ENCODE results near the gene EN2. TPM values are rescaled to one million over a fixed set of nuclear protein-coding genes. Genes with fewer than 3 reads are reported as not detected.

EN2 gene
- total RNA-seq, 1 experiment from 2014 or later, result not detected

DNA sequence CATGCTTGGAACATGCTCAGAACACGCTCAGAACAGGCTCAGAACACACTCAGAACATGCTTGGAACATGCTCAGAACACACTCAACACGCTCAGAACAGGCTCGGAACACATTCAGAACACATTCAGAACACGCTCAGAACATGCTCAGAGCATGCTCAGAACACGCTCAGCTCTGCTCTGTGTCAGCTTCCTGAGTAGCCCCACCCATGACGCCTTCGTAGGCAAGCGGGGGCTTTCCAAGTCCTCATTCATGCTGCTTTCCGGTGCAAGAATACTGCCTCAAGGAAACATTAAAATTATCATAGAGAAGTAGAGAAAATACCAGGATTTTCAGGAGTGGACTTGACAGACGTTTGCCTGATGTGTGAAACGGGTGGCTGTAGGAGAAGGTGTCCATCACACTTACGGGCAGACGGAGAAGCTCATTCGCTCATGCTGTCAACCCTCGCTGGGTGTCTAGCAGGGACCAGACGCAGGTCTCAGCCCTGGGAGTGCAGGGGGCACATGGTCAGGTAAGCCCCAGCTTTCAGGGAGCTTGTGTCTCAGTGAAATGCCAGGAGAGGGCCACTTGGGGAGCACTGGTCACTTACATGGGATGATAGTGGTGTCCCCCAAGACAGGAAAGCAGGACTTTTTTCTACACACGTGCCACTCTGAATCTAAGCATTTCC lies 24.7 kb downstream of the EN2 start:
- TF ChIP-seq, protein P1, sequence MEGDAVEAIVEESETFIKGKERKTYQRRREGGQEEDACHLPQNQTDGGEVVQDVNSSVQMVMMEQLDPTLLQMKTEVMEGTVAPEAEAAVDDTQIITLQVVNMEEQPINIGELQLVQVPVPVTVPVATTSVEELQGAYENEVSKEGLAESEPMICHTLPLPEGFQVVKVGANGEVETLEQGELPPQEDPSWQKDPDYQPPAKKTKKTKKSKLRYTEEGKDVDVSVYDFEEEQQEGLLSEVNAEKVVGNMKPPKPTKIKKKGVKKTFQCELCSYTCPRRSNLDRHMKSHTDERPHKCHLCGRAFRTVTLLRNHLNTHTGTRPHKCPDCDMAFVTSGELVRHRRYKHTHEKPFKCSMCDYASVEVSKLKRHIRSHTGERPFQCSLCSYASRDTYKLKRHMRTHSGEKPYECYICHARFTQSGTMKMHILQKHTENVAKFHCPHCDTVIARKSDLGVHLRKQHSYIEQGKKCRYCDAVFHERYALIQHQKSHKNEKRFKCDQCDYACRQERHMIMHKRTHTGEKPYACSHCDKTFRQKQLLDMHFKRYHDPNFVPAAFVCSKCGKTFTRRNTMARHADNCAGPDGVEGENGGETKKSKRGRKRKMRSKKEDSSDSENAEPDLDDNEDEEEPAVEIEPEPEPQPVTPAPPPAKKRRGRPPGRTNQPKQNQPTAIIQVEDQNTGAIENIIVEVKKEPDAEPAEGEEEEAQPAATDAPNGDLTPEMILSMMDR (IDR thresholded peaks at IDR 0.05; ENCODE audit: unreplicated experiment), result no peak
- POLR2A ChIA-PET, result no interaction called here
- DNase-seq (ENCODE audit: unreplicated experiment), result no peak
- no peaks in the 10 kb centered on the region for H3K4me1 Mint-ChIP-seq (ENCODE audit: insufficient read depth, unreplicated experiment)
- no peak overlapping the region for H3K4me3 Mint-ChIP-seq (ENCODE audit: unreplicated experiment)
- no peaks in the 10 kb centered on the region for H3K36me3 Mint-ChIP-seq (ENCODE audit: insufficient read depth, unreplicated experiment)
- H3K9me3 Mint-ChIP-seq (ENCODE audit: unreplicated experiment), result no peaks in the 10 kb centered on the region
- intact Hi-C loops (cut with micrococcal nuclease), result no loop called here
- no peak overlapping the region for H3K27ac Mint-ChIP-seq (ENCODE audit: low read depth, unreplicated experiment)
- CTCF ChIA-PET, result no interaction called here
- no TSS peak for BruUV-seq (replicated peaks)
- H3K27me3 Mint-ChIP-seq (ENCODE audit: insufficient read depth, unreplicated experiment), result peaks cover 30% of the 10 kb centered on the region

DNA sequence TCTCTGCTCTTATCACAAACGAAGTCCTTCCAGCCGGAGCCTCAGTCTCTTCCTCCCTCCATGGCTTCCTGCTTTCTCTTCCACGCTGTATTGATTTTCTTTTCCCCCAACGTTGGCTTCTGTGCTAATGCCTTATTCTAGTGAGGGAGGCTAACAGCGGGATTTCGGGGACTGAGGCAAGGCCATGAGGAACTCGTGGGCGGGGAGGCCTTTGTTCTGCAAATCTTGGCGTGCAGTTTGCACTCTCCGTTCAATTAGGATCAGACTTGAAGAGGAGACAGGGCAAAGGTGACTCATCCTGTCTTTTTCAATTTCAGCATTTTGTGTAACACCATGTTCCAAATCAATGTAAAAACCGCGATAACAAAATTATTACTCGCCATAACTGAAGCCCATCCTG lies 25.3 kb downstream of the EN2 start:
- Mint-ChIP-seq H3K27me3 (ENCODE audit: insufficient read depth, unreplicated experiment) (peaks cover 24% of the 10 kb centered on the region), H3K4me3 (ENCODE audit: unreplicated experiment) (no peak overlapping the region), H3K4me1 (ENCODE audit: insufficient read depth, unreplicated experiment) (no peaks in the 10 kb centered on the region), H3K36me3 (ENCODE audit: insufficient read depth, unreplicated experiment) (no peaks in the 10 kb centered on the region), H3K9me3 (ENCODE audit: unreplicated experiment) (no peaks in the 10 kb centered on the region), H3K27ac (ENCODE audit: low read depth, unreplicated experiment) (no peak overlapping the region)
- POLR2A ChIA-PET, result interaction anchor here (0.6 kb wide), 1 partner anchor 12 kb away, joined by 3 read pairs; no protein-coding TSS in a partner anchor
- TF ChIP-seq, protein P1 (IDR thresholded peaks at IDR 0.05; ENCODE audit: unreplicated experiment), result no peak
- CTCF ChIA-PET, result no interaction called here
- intact Hi-C loops (cut with micrococcal nuclease), result no loop called here
- no TSS peak for BruUV-seq (replicated peaks)
- peak; percentile 58 for DNase-seq (ENCODE audit: unreplicated experiment)

GRCh38 chr7:155483868-155484325 lies 26.0 kb downstream of the EN2 start:
- Mint-ChIP-seq H3K4me3 (ENCODE audit: unreplicated experiment) (no peak overlapping the region), H3K27me3 (ENCODE audit: insufficient read depth, unreplicated experiment) (peaks cover 17% of the 10 kb centered on the region), H3K4me1 (ENCODE audit: insufficient read depth, unreplicated experiment) (no peaks in the 10 kb centered on the region), H3K36me3 (ENCODE audit: insufficient read depth, unreplicated experiment) (no peaks in the 10 kb centered on the region), H3K27ac (ENCODE audit: low read depth, unreplicated experiment) (no peak overlapping the region), H3K9me3 (ENCODE audit: unreplicated experiment) (no peaks in the 10 kb centered on the region)
- TF ChIP-seq, protein P1 (IDR thresholded peaks at IDR 0.05; ENCODE audit: unreplicated experiment), result no peak
- DNase-seq (ENCODE audit: unreplicated experiment), result peak; percentile 60
- CTCF ChIA-PET, result interaction anchor here (0.6 kb wide), 1 partner anchor 67 kb away, joined by 4 read pairs; no protein-coding TSS in a partner anchor
- intact Hi-C loops (cut with micrococcal nuclease), result no loop called here
- BruUV-seq (replicated peaks), result no TSS peak
- POLR2A ChIA-PET, result interaction anchor here (0.6 kb wide), 1 partner anchor 12 kb away, joined by 3 read pairs; no protein-coding TSS in a partner anchor

DNA sequence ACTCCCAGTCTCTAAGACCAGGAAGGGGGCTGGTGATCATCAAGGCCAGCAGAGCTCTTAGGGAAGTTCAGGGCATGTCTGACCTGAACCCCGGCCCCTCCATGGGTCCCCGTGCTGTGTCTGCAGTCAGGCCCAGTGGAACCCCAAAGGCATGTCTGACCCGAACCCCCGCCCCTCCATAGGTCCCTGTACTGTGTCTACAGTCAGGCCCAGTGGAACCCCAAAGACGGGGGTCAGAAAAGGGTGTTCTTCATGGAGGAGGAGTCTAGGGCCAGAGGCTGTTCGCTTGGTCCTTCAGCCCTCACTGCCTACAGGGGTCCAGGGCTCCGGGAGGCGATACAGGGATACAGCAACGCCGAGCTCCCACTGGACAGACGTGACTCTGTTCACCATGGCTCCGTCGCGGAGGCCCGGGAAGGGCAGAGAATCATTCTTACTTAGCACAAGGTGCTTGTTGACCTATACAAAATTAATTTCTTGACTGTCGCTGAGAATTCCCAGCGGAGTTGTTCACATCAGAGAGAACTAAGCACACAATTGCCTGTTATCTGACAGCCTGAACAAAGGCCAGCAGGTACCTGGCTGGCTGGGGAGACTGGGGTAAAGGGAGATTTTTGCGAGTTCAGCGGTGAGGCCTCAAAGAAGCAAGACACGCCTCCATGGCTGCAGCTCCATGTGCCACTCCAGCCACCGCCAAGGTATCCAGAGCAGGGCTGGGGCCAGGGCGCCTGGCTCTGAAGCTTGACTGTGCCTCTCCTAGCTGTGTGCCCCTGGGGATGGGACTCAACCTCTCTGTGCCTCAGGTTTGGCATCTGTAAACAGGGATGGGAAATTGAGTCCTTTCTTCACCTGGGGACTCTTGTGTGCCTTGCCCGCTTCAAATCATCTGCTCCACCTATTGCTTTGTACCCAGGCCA lies 26.8 kb downstream of the EN2 start:
- H3K4me1 Mint-ChIP-seq (ENCODE audit: insufficient read depth, unreplicated experiment), result no peaks in the 10 kb centered on the region
- H3K36me3 Mint-ChIP-seq (ENCODE audit: insufficient read depth, unreplicated experiment), result no peaks in the 10 kb centered on the region
- H3K27me3 Mint-ChIP-seq (ENCODE audit: insufficient read depth, unreplicated experiment), result peaks cover 11% of the 10 kb centered on the region
- no peaks in the 10 kb centered on the region for H3K9me3 Mint-ChIP-seq (ENCODE audit: unreplicated experiment)
- DNase-seq (ENCODE audit: unreplicated experiment), result no peak
- TF ChIP-seq, protein P1 (IDR thresholded peaks at IDR 0.05; ENCODE audit: unreplicated experiment), result no peak
- ChIA-PET POLR2A (no interaction called here), CTCF (interaction anchor here (0.6 kb wide), 1 partner anchor 68 kb away, joined by 4 read pairs; no protein-coding TSS in a partner anchor)
- H3K27ac Mint-ChIP-seq (ENCODE audit: low read depth, unreplicated experiment), result no peak overlapping the region
- no peak overlapping the region for H3K4me3 Mint-ChIP-seq (ENCODE audit: unreplicated experiment)
- no TSS peak for BruUV-seq (replicated peaks)
- intact Hi-C loops (cut with micrococcal nuclease), result no loop called here
